Activated B cell treated with CpG ODN at 0.5 μM for 24 hours (primary cell): ENCODE results near the gene PLSCR2. TPM values are rescaled to one million over a fixed set of nuclear protein-coding genes. Genes with fewer than 3 reads are reported as not detected.

Source experiments
- ATAC-seq: fragments of 200-7000 bp; cut with Tn5 transposase; one replicate; pipeline ENCODE4 v1.10.0; 2021; ENCODE audit warnings: low read depth, mild to moderate bottlenecking, moderate library complexity
- CTCF ChIA-PET: fragments of 350-600 bp; sonication (Branson Sonifier 250); formaldehyde crosslinking; loops from one replicate; lab custom pipeline; 2021; ENCODE audit warnings: antibody characterized with exemption; lab: Charles Lee
- POLR2A ChIA-PET: fragments of 350-600 bp; sonication (Branson Sonifier 250); formaldehyde crosslinking; loops from one replicate; lab custom pipeline; 2021; ENCODE audit warnings: antibody characterized with exemption; lab: Charles Lee
- DNase-seq: peaks from one replicate; pipeline ENCODE4 v3.0.0; 2022
- H3K27ac Mint-ChIP-seq: one replicate; pipeline ENCODE4 v1.8.0; 2020; ENCODE audit warnings: mixed read lengths
- H3K27me3 Mint-ChIP-seq: one replicate; pipeline ENCODE4 v1.8.0; 2021; ENCODE audit warnings: mixed read lengths
- H3K36me3 Mint-ChIP-seq: one replicate; pipeline ENCODE4 v1.8.0; 2021; ENCODE audit warnings: low read depth, mixed read lengths
- H3K4me1 Mint-ChIP-seq: one replicate; pipeline ENCODE4 v1.8.0; 2021; ENCODE audit warnings: mixed read lengths
- H3K4me3 Mint-ChIP-seq: one replicate; pipeline ENCODE4 v1.8.0; 2020; ENCODE audit warnings: mild to moderate bottlenecking, mixed read lengths
- H3K9me3 Mint-ChIP-seq: one replicate; pipeline ENCODE4 v1.8.0; 2020; ENCODE audit warnings: mixed read lengths
- CTCF ChIP-seq: fragments of 200-600 bp; IDR thresholded peaks from one replicate; pipeline ENCODE4 v1.8.0; 2022; ENCODE audit warnings: antibody characterized with exemption, mild to moderate bottlenecking
- intact Hi-C: fragments of 100-400 bp; cut with micrococcal nuclease; formaldehyde crosslinking; loops from one replicate; pipeline ENCODE4 v1.15.1; 2024
- total RNA-seq: library from RNA; stranded (reverse); gene quantifications from 2 replicates; pipeline ENCODE4 v1.2.3, GENCODE V29; 2022

The PLSCR2 gene
- total RNA-seq, 1 donor from 2014 or later, result not detected

GRCh38 chr3:146464783-146465182, 4.6 kb downstream of the PLSCR2 start:
- intact Hi-C loops, result no loop called here
- TF ChIP-seq CTCF, result no peak
- Mint-ChIP-seq H3K36me3 (no peaks in the 10 kb centered on the region), H3K9me3 (no peaks in the 10 kb centered on the region), H3K27ac (no peak overlapping the region), H3K27me3 (no peaks in the 10 kb centered on the region), H3K4me3 (no peak overlapping the region), H3K4me1 (peaks cover 9% of the 10 kb centered on the region)
- POLR2A ChIA-PET, result no interaction called here
- CTCF ChIA-PET, result no interaction called here
- ATAC-seq (no peak), DNase-seq (no peak)

GRCh38 chr3:146464005-146464595, 5.3 kb downstream of the PLSCR2 start:
- DNase-seq (no peak), ATAC-seq (no peak)
- no peak for TF ChIP-seq CTCF
- H3K9me3 Mint-ChIP-seq, result no peaks in the 10 kb centered on the region
- CTCF ChIA-PET, result no interaction called here
- no peaks in the 10 kb centered on the region for H3K27me3 Mint-ChIP-seq
- intact Hi-C loops, result no loop called here
- H3K4me3 Mint-ChIP-seq, result no peak overlapping the region
- no peak overlapping the region for H3K27ac Mint-ChIP-seq
- H3K36me3 Mint-ChIP-seq, result no peaks in the 10 kb centered on the region
- peaks cover 5% of the 10 kb centered on the region for H3K4me1 Mint-ChIP-seq
- POLR2A ChIA-PET, result no interaction called here

- CTCF ChIA-PET, result no interaction called here
- TF ChIP-seq CTCF, result no peak
- Mint-ChIP-seq H3K9me3 (no peaks in the 10 kb centered on the region), H3K27me3 (no peaks in the 10 kb centered on the region), H3K27ac (no peak overlapping the region), H3K4me3 (no peak overlapping the region), H3K4me1 (no peaks in the 10 kb centered on the region), H3K36me3 (no peaks in the 10 kb centered on the region)
- ATAC-seq (no peak), DNase-seq (no peak)
- POLR2A ChIA-PET, result no interaction called here
- intact Hi-C loops, result no loop called here
These were observed 14.6 kb downstream of the PLSCR2 start for GRCh38 chr3:146454796-146455195.

- Mint-ChIP-seq H3K4me3 (no peak overlapping the region), H3K27ac (no peak overlapping the region), H3K4me1 (peaks cover 2% of the 10 kb centered on the region), H3K9me3 (peaks cover 9% of the 10 kb centered on the region), H3K36me3 (no peaks in the 10 kb centered on the region), H3K27me3 (peaks cover 5% of the 10 kb centered on the region)
- DNase-seq, result no peak
- ChIA-PET POLR2A (no interaction called here), CTCF (no interaction called here)
- ATAC-seq, result no peak
- intact Hi-C loops, result no loop called here
- no peak for TF ChIP-seq CTCF
These were observed 19.7 kb downstream of the PLSCR2 start for GRCh38 chr3:146449613-146450012.

GRCh38 chr3:146449076-146449475, 20.3 kb downstream of the PLSCR2 start:
- TF ChIP-seq CTCF, result no peak
- peaks cover 9% of the 10 kb centered on the region for H3K9me3 Mint-ChIP-seq
- ChIA-PET CTCF (no interaction called here), POLR2A (interaction anchor here (0.6 kb wide), 1 partner anchor 21 kb away, joined by 3 read pairs; no protein-coding TSS in a partner anchor)
- DNase-seq (no peak), ATAC-seq (no peak)
- no peak overlapping the region for H3K27ac Mint-ChIP-seq
- intact Hi-C loops, result no loop called here
- H3K27me3 Mint-ChIP-seq, result peaks cover 8% of the 10 kb centered on the region
- H3K4me1 Mint-ChIP-seq, result peaks cover 2% of the 10 kb centered on the region
- no peak overlapping the region for H3K4me3 Mint-ChIP-seq
- no peaks in the 10 kb centered on the region for H3K36me3 Mint-ChIP-seq
